H54 (cell line): ENCODE data around the gene WNT7A.

Source experiments
- DNase-seq: peaks from one replicate; pipeline ENCODE4 v3.0.0; 2011; ENCODE audit warnings: low spot score, mixed read lengths; ENCODE audit not compliant: insufficient read length
- FAIRE-seq: peaks from 3 replicates; lab custom pipeline; 2011; peaks lifted over from hg19 to GRCh38; lab: Jason Lieb, UNC
- POLR2A ChIP-seq: IDR thresholded peaks from 2 replicates; pipeline ENCODE4 v1.6.1; 2011; ENCODE audit warnings: low read depth, mild to moderate bottlenecking, low read length

WNT7A gene

DNA sequence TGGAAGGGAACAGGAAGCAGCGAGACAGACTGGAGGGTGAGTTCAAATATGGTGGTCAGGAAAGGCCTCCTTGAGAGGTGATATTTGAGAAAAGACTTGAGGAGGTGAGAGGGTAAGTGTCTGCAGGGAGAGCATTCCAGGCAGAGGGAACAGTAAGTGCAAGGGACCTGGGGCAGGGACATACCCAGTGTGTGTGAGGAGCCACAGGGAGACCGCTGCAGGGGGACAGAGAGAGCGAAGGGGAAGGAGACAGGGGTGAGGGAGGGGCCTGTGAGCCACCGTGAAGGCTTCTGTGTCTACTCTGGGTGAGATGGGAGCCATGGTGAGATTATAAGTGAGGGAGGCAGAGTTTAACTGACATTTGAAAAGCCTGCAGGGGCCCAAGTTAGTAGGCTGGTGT, 38.0 kb downstream of the WNT7A start:
- no peak for DNase-seq
- no peak for TF ChIP-seq POLR2A
- no peak for FAIRE-seq

DNA sequence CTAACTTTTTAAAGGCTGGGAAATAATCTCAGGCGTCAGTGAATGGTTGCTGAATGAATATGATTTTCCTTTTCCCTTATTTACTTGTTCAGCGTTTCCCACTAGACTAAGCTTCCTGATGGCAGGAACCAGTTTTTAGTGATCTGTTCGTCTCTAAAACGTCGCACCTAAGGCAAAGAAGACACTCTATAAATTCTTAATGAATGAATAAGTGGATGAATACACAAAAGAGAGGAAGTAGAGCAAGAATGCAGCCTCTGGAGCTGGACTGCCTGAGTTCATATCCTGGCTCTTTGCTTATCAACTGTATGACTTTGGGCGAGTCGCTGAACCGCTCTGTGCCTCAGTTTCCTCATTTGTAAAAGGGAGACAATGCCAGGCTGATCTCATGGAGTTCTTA, 38.7 kb downstream of the WNT7A start:
- DNase-seq (no peak), FAIRE-seq (no peak)
- no peak for TF ChIP-seq POLR2A

DNA sequence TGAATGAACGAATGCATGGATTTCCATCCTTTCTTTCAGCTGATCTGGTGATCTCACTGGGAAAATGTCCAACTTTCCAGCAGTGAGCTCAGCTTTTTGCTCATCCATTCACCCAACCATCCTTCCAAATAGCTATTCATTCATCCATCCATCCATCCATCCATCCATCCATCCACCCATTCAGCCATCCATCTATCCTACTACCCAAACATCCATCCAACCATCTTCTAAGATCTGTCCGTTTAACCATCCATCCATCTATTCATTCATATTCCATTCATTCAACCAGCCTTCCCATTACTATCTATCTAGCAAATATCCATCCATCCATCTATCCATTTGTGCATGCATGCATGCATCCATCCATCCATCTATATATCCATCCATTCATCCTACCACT, 39.4 kb downstream of the WNT7A start:
- TF ChIP-seq POLR2A = no peak
- DNase-seq (no peak), FAIRE-seq (no peak)

DNA sequence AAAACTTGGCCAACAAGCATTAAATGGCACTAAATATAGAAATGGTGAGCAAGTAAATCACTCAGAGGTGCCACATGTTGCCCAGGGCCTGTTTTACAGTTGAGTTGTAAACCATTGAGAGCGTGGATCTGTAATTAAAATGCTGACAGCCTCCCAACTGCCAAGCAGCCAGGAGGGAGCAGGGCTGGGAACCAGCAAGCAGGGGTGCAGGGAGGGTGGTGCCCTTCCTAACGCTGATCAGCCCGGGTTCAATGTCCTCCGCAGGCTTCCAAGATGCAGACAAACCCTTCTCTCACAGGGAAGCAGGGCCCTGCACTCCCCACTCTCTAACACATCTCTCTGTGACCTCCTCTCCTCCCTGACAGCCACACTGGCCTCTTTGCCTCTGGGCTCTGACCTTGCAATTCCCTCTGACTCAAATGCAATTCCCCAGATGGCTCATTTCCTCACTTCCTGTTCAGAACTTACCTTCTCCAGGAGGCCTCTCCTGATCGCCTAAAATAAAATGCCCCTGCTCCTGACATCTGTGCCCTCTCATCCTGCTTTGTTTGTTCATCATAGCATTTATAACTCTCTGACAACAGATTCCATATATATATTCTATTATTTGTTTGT, 40.0 kb downstream of the WNT7A start:
- FAIRE-seq = no peak
- TF ChIP-seq POLR2A = no peak
- no peak for DNase-seq

DNA sequence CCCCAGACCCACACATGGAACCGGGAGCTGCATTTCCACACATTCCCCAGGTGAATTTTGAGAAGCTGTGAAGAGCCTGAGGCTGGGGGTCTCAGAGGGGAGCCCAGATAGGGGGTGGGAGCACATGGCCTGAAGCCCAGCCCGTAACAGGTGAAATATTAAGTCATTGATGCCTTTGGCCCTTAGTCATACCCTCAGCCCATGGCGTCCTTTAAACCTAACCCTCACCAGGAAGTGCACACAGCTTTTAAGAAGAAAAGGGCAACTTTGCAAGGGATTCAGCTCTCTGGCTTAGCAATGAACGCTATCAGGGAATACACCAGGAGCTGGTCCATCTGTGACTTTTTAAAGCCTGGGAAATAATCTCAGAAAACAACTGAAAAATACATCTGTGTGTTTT, 40.6 kb downstream of the WNT7A start:
- FAIRE-seq = no peak
- no peak for TF ChIP-seq POLR2A
- no peak for DNase-seq

DNA sequence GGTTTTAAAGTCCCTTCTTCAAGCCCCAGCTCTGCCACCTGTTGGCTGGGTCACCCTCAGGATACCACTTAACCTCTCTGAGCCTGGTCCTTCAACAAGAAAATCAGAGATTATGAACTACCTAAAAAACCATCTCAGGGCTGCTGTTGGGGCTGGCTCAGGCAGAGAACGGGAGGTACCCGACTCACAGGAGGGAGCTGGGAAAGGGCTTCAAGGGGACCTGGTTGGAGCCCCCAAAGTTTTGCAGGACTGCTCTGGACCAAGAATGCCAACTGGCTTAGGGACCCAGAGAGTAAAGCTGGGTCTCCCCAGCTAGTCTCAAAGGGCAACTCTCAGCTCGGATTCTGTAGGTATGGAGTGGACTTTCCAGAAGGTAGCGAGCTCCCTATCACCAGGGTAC, 41.5 kb downstream of the WNT7A start:
- DNase-seq (no peak), FAIRE-seq (no peak)

DNA sequence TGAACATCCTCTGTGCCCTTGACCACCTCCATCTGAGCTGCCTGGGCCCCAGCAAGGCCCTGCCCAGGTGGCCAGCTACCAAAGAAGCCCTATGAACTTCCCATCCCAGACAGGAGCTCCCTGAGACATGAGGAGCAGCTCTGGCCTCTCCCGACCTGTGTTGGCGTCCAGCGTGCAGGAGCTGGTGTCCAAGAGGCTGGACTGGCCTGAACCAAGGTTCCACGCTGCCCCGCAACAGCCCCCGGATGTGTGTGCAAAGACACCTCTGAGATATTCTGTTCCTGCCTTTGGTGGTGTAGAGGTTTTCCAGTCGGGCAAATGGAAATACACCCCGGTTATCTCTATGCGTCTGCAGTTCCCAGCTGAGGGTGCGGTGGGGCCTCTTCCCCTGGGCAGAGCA, 42.1 kb downstream of the WNT7A start:
- TF ChIP-seq POLR2A = no peak
- FAIRE-seq (no peak), DNase-seq (no peak)

More for the DNA sequence above, 41.5 kb downstream of the WNT7A start:
- TF ChIP-seq POLR2A = no peak

DNA sequence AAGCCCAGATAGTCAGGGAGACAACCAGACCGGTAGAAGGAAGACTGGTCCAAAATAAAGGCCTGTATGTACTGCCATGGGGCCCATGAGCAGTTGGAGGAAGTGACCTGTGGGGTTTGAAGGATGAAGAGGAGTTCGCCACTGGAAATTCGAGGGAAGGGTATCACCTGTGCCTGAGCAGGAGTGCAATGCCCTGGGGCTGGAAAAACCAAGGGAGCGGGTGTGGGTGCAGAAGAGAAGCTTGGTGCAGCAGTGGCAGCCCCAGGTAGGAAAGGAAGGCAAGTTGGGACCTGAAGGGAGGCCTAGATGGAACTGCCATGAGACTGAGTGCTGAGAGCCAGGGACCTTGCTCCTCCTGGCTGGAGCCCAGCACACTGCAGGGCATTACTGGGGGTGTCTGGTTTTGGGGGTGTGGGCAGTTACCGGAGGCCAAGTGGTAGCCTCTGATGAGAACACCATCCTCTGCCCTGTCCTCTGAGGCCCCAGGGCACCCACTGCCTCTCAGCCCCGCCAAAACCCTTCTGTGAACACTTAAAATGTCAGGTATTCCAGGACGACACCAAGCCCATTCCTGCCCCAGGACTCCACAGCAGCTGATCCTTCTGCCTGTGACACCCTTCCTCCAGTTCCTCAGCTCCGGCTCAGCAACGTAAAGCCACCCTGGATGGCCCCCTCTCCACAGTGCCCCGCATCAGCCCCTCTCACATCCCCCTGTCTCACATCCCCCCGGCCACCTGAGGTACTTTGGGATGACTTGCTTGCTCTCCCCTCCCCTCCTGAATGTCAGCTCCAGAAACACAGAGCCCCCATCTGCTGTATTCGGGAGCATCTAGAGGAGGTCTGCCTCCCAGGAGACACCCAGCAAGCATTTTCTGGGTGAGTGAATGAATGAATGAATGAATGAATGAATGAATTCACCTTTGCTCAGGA, 42.9 kb downstream of the WNT7A start:
- FAIRE-seq (no peak), DNase-seq (no peak)
- TF ChIP-seq POLR2A = no peak

DNA sequence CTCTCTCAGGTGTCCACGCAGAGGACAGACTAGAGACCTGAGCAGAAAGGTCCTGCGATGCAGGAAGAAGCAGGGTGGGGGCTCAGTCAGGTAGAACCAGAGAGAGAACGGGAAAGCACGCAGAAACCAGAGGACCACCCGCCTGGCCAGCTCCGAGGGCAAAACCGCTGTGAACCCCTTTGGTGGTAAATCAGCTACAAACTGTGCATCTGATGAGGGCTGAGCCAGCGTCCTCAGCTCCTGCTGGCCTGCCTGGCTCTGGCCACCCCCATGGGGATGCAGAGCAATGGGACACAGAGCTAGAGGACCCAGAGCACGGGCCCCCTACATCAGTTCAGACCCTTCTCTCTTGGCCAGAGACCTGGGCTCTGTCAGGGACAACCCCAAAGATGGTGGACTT, 44.6 kb downstream of the WNT7A start:
- DNase-seq (no peak), FAIRE-seq (no peak)
- TF ChIP-seq POLR2A = no peak

DNA sequence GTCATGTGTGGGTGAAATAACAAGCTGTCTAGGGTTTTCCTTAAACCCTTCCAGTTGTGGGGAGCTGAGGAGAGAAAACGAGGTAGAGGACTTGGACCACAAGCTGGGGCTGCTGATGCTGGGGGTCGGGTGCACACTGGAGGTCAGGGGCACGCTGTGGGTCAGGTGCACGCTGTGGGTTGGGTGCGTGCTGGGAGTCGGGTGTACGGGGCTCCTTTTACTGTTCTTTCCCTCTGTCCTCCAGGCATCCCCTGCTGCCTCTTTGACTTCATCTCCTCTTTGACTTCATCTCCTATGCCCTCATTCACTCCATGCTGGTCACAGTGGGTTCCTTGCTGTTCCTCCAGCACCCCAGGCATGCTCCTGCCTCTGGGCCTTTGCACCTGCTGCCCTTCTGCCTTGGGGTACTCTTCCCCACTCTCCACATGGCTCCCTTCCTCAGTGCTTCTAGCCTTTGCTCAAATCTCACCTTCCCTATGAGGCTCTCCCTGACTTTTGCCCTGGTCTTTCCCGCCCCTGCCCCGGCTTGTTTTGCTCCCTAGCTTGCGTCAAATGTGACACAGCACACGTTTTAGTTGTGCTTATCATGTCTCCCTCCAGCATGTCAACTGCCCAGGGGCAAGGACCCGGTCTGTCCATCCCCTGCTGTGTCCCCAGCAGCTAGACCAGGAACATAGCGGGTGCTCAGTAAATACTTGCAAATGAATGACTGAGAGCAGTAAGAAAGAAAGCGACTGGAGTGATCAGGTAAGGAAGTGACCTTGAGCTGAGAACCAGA, 45.4 kb downstream of the WNT7A start:
- DNase-seq = no peak
- TF ChIP-seq POLR2A = no peak
- no peak for FAIRE-seq

DNA sequence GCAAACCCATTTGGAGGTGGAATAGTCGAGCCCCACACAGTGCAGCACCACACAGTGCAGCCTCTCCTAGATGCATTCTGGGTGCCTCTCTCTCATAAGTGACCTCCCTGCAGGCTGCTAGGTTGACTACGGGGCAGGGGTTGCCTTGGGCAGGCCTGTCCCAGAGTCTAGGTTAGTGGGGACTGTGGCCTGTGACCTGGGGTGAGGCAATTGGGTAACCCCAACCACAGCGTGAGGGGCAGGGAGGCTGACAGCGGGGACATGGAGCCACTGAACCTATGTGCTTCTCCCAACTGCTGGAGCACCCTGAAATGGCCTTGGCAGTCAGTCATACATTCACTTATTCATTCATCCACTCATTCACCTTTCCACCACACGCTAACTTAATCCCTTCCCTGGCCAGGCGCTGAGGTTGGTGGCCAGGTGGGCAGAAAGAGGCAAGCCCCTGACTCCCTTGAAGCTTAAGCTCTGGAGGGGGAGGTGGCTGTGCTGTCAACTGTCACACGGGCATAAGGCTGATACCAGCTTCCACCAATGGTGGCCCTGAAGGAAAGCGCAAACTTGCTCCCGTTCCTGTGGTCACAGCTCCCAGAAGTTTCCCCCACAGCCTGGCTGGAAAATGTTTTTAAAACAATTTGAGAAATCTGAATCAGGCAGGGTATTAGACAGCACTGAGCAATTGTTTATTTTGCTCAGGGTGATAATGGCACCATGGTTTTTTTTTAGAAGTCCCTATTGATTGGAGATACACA, 46.2 kb downstream of the WNT7A start:
- TF ChIP-seq POLR2A = no peak
- no peak for FAIRE-seq
- no peak for DNase-seq

DNA sequence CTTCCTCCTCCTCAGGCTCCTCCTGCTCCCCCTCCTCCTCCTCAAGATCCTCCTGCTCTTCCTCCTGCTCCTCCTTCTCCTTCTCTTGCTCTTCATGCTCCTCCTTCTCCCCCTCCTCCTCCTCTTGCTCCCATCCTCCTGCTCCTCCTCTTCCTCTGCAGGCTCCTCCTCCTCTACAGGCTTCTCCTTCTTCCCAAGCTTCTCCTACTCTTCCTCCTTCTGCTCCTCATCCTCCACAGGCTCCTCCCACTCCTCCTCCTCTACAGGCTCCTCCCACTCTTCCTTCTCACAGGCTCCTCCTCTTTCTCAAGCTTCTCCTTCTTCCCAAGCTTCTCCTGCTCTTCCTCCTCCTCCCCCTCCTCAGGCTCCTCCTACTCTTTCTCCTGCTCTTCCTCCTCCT, 47.7 kb downstream of the WNT7A start:
- no peak for FAIRE-seq
- TF ChIP-seq POLR2A = no peak

DNA sequence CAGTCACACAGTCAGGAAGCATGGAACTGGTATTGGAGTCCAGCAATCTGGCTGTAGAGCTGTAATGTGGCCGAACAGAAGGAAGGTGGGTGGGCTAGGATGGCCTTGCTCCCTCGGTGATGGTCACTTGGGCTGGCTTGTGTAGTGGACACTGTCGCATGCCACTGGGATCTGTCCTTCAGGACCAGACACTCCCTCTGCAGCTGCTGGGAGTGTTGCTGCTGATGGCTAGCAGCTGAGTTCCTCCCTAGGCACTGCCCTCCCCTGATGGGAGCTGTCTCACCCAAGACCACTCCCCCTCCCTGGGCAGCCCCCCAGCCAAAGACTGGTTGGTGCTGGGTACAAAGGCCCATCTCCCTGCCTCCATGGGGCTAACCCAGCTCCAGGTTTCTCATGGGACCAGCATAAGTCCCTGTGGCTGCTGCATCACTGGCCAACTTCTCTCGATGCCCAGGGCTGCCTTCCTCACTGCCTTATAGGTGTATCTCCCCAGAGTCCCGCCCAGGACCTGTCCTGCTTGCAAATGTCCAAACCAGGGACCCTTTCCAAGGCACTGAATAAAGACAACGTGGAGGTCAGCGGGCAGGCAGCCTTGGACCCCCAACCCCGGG, 48.4 kb downstream of the WNT7A start:
- no peak for FAIRE-seq
- no peak for DNase-seq
- no peak for TF ChIP-seq POLR2A

More for the DNA sequence above, 47.7 kb downstream of the WNT7A start:
- no peak for DNase-seq
